ENCODE measurements around the gene DAPK2.

DAPK2 gene

GRCh38 chr15:63948971-63949370 is 97.3 kb downstream of the DAPK2 start:
- H3K23ac ChIP-seq (ENCODE audit: low read length in 2 of 2), result no peak overlapping the region
- peaks cover 14% of the 10 kb centered on the region for H3K4me1 ChIP-seq (ENCODE audit: control insufficient read depth, insufficient read depth, low read depth, low read length)
- H2AFZ ChIP-seq (ENCODE audit: low read depth, low read length), result no peak overlapping the region
- no peak overlapping the region for H2BK12ac ChIP-seq (ENCODE audit: low read length in 2 of 2)
- H3K4me3 ChIP-seq (ENCODE audit: insufficient read depth in 1 of 2, low read depth in 1 of 2, low read length in 2 of 2), result no peak overlapping the region
- no peak overlapping the region for H2BK15ac ChIP-seq (ENCODE audit: low read depth, poor library complexity, severe bottlenecking)
- no peak for DNase-seq
- H3K4ac ChIP-seq (ENCODE audit: low read depth in 1 of 2, low read length in 2 of 2), result no peak overlapping the region
- WGBS, result 94% methylated on average over 2 of the region's 2 CpGs
- no peak overlapping the region for H3K9ac ChIP-seq (ENCODE audit: low read length)
- H3K9me3 ChIP-seq (ENCODE audit: control insufficient read depth, low read length), result no peaks in the 10 kb centered on the region
- no peak overlapping the region for H3K14ac ChIP-seq (ENCODE audit: low read length in 2 of 2)
- no peaks in the 10 kb centered on the region for H3K79me1 ChIP-seq (replicated peaks; ENCODE audit: low read length, poor library complexity, severe bottlenecking)
- H2BK5ac ChIP-seq (ENCODE audit: low read depth, low read length, poor library complexity, severe bottlenecking), result no peak overlapping the region
- no peak overlapping the region for H4K8ac ChIP-seq (ENCODE audit: low read length)
- H3K36me3 ChIP-seq (ENCODE audit: control insufficient read depth in 1 of 2, insufficient read depth in 2 of 2, low read depth in 1 of 2, low read length in 2 of 2), result no peaks in the 10 kb centered on the region
- H3K27me3 ChIP-seq (ENCODE audit: control insufficient read depth in 1 of 2, insufficient read depth in 1 of 2, low read length in 2 of 2), result no peaks in the 10 kb centered on the region
- no peak overlapping the region for H3K27ac ChIP-seq (ENCODE audit: low read length, poor library complexity, severe bottlenecking)
- no peak overlapping the region for H3K18ac ChIP-seq (ENCODE audit: low read depth in 1 of 2, low read length in 2 of 2)
- H3K4me2 ChIP-seq (ENCODE audit: low read length, poor library complexity, severe bottlenecking), result no peak overlapping the region
- no peak overlapping the region for H2BK120ac ChIP-seq (ENCODE audit: low read depth, low read length)
- H4K91ac ChIP-seq (ENCODE audit: low read length), result no peak overlapping the region
- H2AK5ac ChIP-seq (ENCODE audit: low read length, severe bottlenecking), result no peak overlapping the region

GRCh38 chr15:63948436-63948835 is 97.8 kb downstream of the DAPK2 start:
- no peak overlapping the region for H3K4ac ChIP-seq (ENCODE audit: low read depth in 1 of 2, low read length in 2 of 2)
- peaks cover 14% of the 10 kb centered on the region for H3K4me1 ChIP-seq (ENCODE audit: control insufficient read depth, insufficient read depth, low read depth, low read length)
- no peaks in the 10 kb centered on the region for H3K9me3 ChIP-seq (ENCODE audit: control insufficient read depth, low read length)
- H2BK120ac ChIP-seq (ENCODE audit: low read depth, low read length), result peak overlapping the region; percentile 27
- H2AFZ ChIP-seq (ENCODE audit: low read depth, low read length), result no peak overlapping the region
- no peak overlapping the region for H2BK5ac ChIP-seq (ENCODE audit: low read depth, low read length, poor library complexity, severe bottlenecking)
- H3K4me2 ChIP-seq (ENCODE audit: low read length, poor library complexity, severe bottlenecking), result no peak overlapping the region
- no peak overlapping the region for H4K91ac ChIP-seq (ENCODE audit: low read length)
- no peak overlapping the region for H3K27ac ChIP-seq (ENCODE audit: low read length, poor library complexity, severe bottlenecking)
- H3K23ac ChIP-seq (ENCODE audit: low read length in 2 of 2), result no peak overlapping the region
- H3K14ac ChIP-seq (ENCODE audit: low read length in 2 of 2), result no peak overlapping the region
- no peak overlapping the region for H2BK12ac ChIP-seq (ENCODE audit: low read length in 2 of 2)
- no peaks in the 10 kb centered on the region for H3K27me3 ChIP-seq (ENCODE audit: control insufficient read depth in 1 of 2, insufficient read depth in 1 of 2, low read length in 2 of 2)
- no peak overlapping the region for H2BK15ac ChIP-seq (ENCODE audit: low read depth, poor library complexity, severe bottlenecking)
- no peak overlapping the region for H2AK5ac ChIP-seq (ENCODE audit: low read length, severe bottlenecking)
- no peak overlapping the region for H3K4me3 ChIP-seq (ENCODE audit: insufficient read depth in 1 of 2, low read depth in 1 of 2, low read length in 2 of 2)
- no peaks in the 10 kb centered on the region for H3K36me3 ChIP-seq (ENCODE audit: control insufficient read depth in 1 of 2, insufficient read depth in 2 of 2, low read depth in 1 of 2, low read length in 2 of 2)
- H3K79me1 ChIP-seq (replicated peaks; ENCODE audit: low read length, poor library complexity, severe bottlenecking), result no peaks in the 10 kb centered on the region
- 91% methylated on average over 5 of the region's 5 CpGs for WGBS
- no peak overlapping the region for H3K9ac ChIP-seq (ENCODE audit: low read length)
- no peak overlapping the region for H3K18ac ChIP-seq (ENCODE audit: low read depth in 1 of 2, low read length in 2 of 2)
- no peak overlapping the region for H4K8ac ChIP-seq (ENCODE audit: low read length)
- DNase-seq, result no peak

- Histone ChIP-seq H3K27ac (ENCODE audit: low read length, poor library complexity, severe bottlenecking) (no peak overlapping the region), H3K23ac (ENCODE audit: low read length in 2 of 2) (no peak overlapping the region), H3K4me2 (ENCODE audit: low read length, poor library complexity, severe bottlenecking) (no peak overlapping the region), H2AFZ (ENCODE audit: low read depth, low read length) (no peak overlapping the region), H3K9me3 (ENCODE audit: control insufficient read depth, low read length) (no peaks in the 10 kb centered on the region), H3K9ac (ENCODE audit: low read length) (no peak overlapping the region), H4K91ac (ENCODE audit: low read length) (no peak overlapping the region), H2AK5ac (ENCODE audit: low read length, severe bottlenecking) (no peak overlapping the region), H3K4ac (ENCODE audit: low read depth in 1 of 2, low read length in 2 of 2) (no peak overlapping the region), H2BK5ac (ENCODE audit: low read depth, low read length, poor library complexity, severe bottlenecking) (no peak overlapping the region), H2BK120ac (ENCODE audit: low read depth, low read length) (no peak overlapping the region), H3K4me1 (ENCODE audit: control insufficient read depth, insufficient read depth, low read depth, low read length) (peaks cover 14% of the 10 kb centered on the region), H3K27me3 (ENCODE audit: control insufficient read depth in 1 of 2, insufficient read depth in 1 of 2, low read length in 2 of 2) (no peaks in the 10 kb centered on the region), H2BK12ac (ENCODE audit: low read length in 2 of 2) (no peak overlapping the region), H4K8ac (ENCODE audit: low read length) (no peak overlapping the region), H2BK15ac (ENCODE audit: low read depth, poor library complexity, severe bottlenecking) (no peak overlapping the region), H3K4me3 (ENCODE audit: insufficient read depth in 1 of 2, low read depth in 1 of 2, low read length in 2 of 2) (no peak overlapping the region), H3K79me1 (replicated peaks; ENCODE audit: low read length, poor library complexity, severe bottlenecking) (no peaks in the 10 kb centered on the region), H3K36me3 (ENCODE audit: control insufficient read depth in 1 of 2, insufficient read depth in 2 of 2, low read depth in 1 of 2, low read length in 2 of 2) (no peaks in the 10 kb centered on the region), H3K14ac (ENCODE audit: low read length in 2 of 2) (no peak overlapping the region), H3K18ac (ENCODE audit: low read depth in 1 of 2, low read length in 2 of 2) (no peak overlapping the region)
- WGBS, result over 99% methylated on average over 4 of the region's 4 CpGs
- no peak for DNase-seq
These were observed 99.1 kb downstream of the DAPK2 start for GRCh38 chr15:63947228-63947627.

GRCh38 chr15:63946524-63947065 is 99.7 kb downstream of the DAPK2 start:
- Histone ChIP-seq H3K18ac (ENCODE audit: low read depth in 1 of 2, low read length in 2 of 2) (no peak overlapping the region), H2BK120ac (ENCODE audit: low read depth, low read length) (no peak overlapping the region), H3K9ac (ENCODE audit: low read length) (no peak overlapping the region), H2BK15ac (ENCODE audit: low read depth, poor library complexity, severe bottlenecking) (no peak overlapping the region), H3K27me3 (ENCODE audit: control insufficient read depth in 1 of 2, insufficient read depth in 1 of 2, low read length in 2 of 2) (no peaks in the 10 kb centered on the region), H3K4me2 (ENCODE audit: low read length, poor library complexity, severe bottlenecking) (no peak overlapping the region), H4K8ac (ENCODE audit: low read length) (no peak overlapping the region), H3K4me3 (ENCODE audit: insufficient read depth in 1 of 2, low read depth in 1 of 2, low read length in 2 of 2) (no peak overlapping the region), H3K27ac (ENCODE audit: low read length, poor library complexity, severe bottlenecking) (no peak overlapping the region), H3K79me1 (replicated peaks; ENCODE audit: low read length, poor library complexity, severe bottlenecking) (no peaks in the 10 kb centered on the region), H2BK5ac (ENCODE audit: low read depth, low read length, poor library complexity, severe bottlenecking) (no peak overlapping the region), H4K91ac (ENCODE audit: low read length) (no peak overlapping the region), H3K14ac (ENCODE audit: low read length in 2 of 2) (no peak overlapping the region), H2AK5ac (ENCODE audit: low read length, severe bottlenecking) (no peak overlapping the region), H2BK12ac (ENCODE audit: low read length in 2 of 2) (no peak overlapping the region), H3K4ac (ENCODE audit: low read depth in 1 of 2, low read length in 2 of 2) (no peak overlapping the region), H3K9me3 (ENCODE audit: control insufficient read depth, low read length) (no peaks in the 10 kb centered on the region), H2AFZ (ENCODE audit: low read depth, low read length) (no peak overlapping the region), H3K23ac (ENCODE audit: low read length in 2 of 2) (no peak overlapping the region), H3K36me3 (ENCODE audit: control insufficient read depth in 1 of 2, insufficient read depth in 2 of 2, low read depth in 1 of 2, low read length in 2 of 2) (no peaks in the 10 kb centered on the region), H3K4me1 (ENCODE audit: control insufficient read depth, insufficient read depth, low read depth, low read length) (peaks cover 17% of the 10 kb centered on the region)
- DNase-seq, result no peak
- WGBS, result 94% methylated on average over 4 of the region's 4 CpGs
